CD14-positive monocyte (primary cell): ENCODE data around the gene SLC66A1. TPM values are rescaled to one million over a fixed set of nuclear protein-coding genes. Genes with fewer than 3 reads are reported as not detected.

ENCODE experiments used
- DNase-seq, 3 donors: peaks; one replicate each; pipeline ENCODE4 v3.0.0-alpha.2; 2011 to 2022
- H2AFZ ChIP-seq: 2 replicates; pipeline ENCODE4 v1.6.0; 2012; ENCODE audit warnings: mild to moderate bottlenecking, low read depth, low read length, inconsistent platforms; ENCODE audit not compliant: insufficient read depth, poor library complexity, severe bottlenecking
- H3K27ac ChIP-seq, 2 donors: 1 replicate in 1 of 2; 2 replicates in 1 of 2; pipeline ENCODE4 v1.5.1; 2012 to 2013; ENCODE audit warnings: low read length in 2 of 2, control low read depth in 1 of 2, inconsistent platforms in 1 of 2, low read depth in 1 of 2, mild to moderate bottlenecking in 1 of 2
- H3K27me3 ChIP-seq, 2 donors: one replicate each; pipeline versions ENCODE4 v1.6.0 to v1.6.1; 2011 to 2013; ENCODE audit warnings: low read length in 2 of 2; ENCODE audit not compliant: control insufficient read depth in 2 of 2, insufficient read depth in 2 of 2
- H3K36me3 ChIP-seq, 2 donors: replicated peaks in 1 of 2; 1 replicate in 1 of 2; 2 replicates in 1 of 2; pipeline versions ENCODE4 v1.5.1 to v1.6.1; 2012 to 2013; ENCODE audit warnings: low read length in 2 of 2, control low read depth in 1 of 2, inconsistent platforms in 1 of 2, mild to moderate bottlenecking in 1 of 2; ENCODE audit not compliant: insufficient read depth in 2 of 2, control insufficient read depth in 1 of 2
- H3K4me1 ChIP-seq, 2 donors: 1 replicate in 1 of 2; 2 replicates in 1 of 2; pipeline versions ENCODE4 v1.5.1 to v1.6.1; 2012 to 2013; ENCODE audit warnings: low read length in 2 of 2, control low read depth in 1 of 2, inconsistent platforms in 1 of 2, mild to moderate bottlenecking in 1 of 2, moderate library complexity in 1 of 2; ENCODE audit not compliant: insufficient read depth in 2 of 2, control insufficient read depth in 1 of 2
- H3K4me2 ChIP-seq: replicated peaks from 2 replicates; pipeline ENCODE3; 2012; ENCODE audit warnings: low read length, moderate library complexity, mild to moderate bottlenecking; ENCODE audit not compliant: poor library complexity, severe bottlenecking; ENCODE audit errors: extremely low read depth
- H3K4me3 ChIP-seq, 3 experiments: fragments of 200-600 bp in 1 of 3; sonication (generic) in 1 of 3; replicated peaks in 1 of 3; 1 replicate in 2 of 3; 2 replicates in 1 of 3; pipeline ENCODE4 v1.5.1; 2011 to 2013; ENCODE audit warnings: low read length in 3 of 3, mild to moderate bottlenecking in 3 of 3, control low read depth in 2 of 3, low read depth in 2 of 3, inconsistent platforms in 1 of 3, moderate library complexity in 1 of 3
- H3K79me2 ChIP-seq: 2 replicates; pipeline ENCODE4 v1.6.0; 2012; ENCODE audit warnings: mild to moderate bottlenecking, control low read depth, inconsistent platforms, low read length, moderate library complexity; ENCODE audit not compliant: insufficient read depth
- H3K9ac ChIP-seq: 2 replicates; pipeline ENCODE4 v1.6.0; 2017; ENCODE audit warnings: low read length, mild to moderate bottlenecking; ENCODE audit not compliant: insufficient read depth, poor library complexity, severe bottlenecking
- H3K9me3 ChIP-seq, 2 donors: replicated peaks in 1 of 2; 1 replicate in 1 of 2; 2 replicates in 1 of 2; pipeline versions ENCODE4 v1.5.1 to v1.6.1; 2012 to 2013; ENCODE audit warnings: low read length in 2 of 2, control low read depth in 1 of 2; ENCODE audit not compliant: control insufficient read depth in 1 of 2, insufficient read depth in 1 of 2
- H4K20me1 ChIP-seq: 2 replicates; pipeline ENCODE4 v1.6.0; 2012; ENCODE audit warnings: mild to moderate bottlenecking, low read length, control low read depth, moderate library complexity; ENCODE audit not compliant: insufficient read depth
- H3K27ac Mint-ChIP-seq, 7 donors: one replicate each; pipeline ENCODE4 v1.8.0; 2020; ENCODE audit warnings: mild to moderate bottlenecking in 7 of 7, mixed read lengths in 7 of 7, moderate library complexity in 6 of 7, inconsistent platforms in 2 of 7
- H3K27me3 Mint-ChIP-seq, 3 donors: one replicate each; pipeline ENCODE4 v1.8.0; 2021 to 2022; ENCODE audit warnings: low read depth in 3 of 3, mild to moderate bottlenecking in 3 of 3, mixed read lengths in 3 of 3, moderate library complexity in 3 of 3, inconsistent platforms in 1 of 3
- H3K36me3 Mint-ChIP-seq, 2 donors: one replicate each; pipeline ENCODE4 v1.8.0; 2020; ENCODE audit warnings: mixed read lengths in 2 of 2, inconsistent platforms in 1 of 2, mild to moderate bottlenecking in 1 of 2
- H3K4me1 Mint-ChIP-seq: one replicate; pipeline ENCODE4 v1.8.0; 2020; ENCODE audit warnings: mild to moderate bottlenecking, mixed read lengths
- H3K4me3 Mint-ChIP-seq, 2 donors: one replicate each; pipeline ENCODE4 v1.8.0; 2020; ENCODE audit warnings: mild to moderate bottlenecking in 2 of 2, mixed read lengths in 2 of 2, moderate library complexity in 1 of 2
- H3K9me3 Mint-ChIP-seq, 7 donors: one replicate each; pipeline ENCODE4 v1.8.0; 2020 to 2022; ENCODE audit warnings: mixed read lengths in 7 of 7, mild to moderate bottlenecking in 6 of 7, moderate library complexity in 6 of 7, inconsistent platforms in 2 of 7
- WGBS: methylation state at CpG from one replicate; pipeline ENCODE4 v1.1.5; 2013; ENCODE audit warnings: missing lambda C conversion rate; ENCODE audit not compliant: insufficient coverage; 5-methylcytosine and 5-hydroxymethylcytosine counted together
- intact Hi-C, 2 donors: fragments of 100-400 bp; cut with micrococcal nuclease; formaldehyde crosslinking; loops; one replicate each; pipeline versions ENCODE4 v1.15.0 to v1.15.1; 2023
- polyA plus RNA-seq, 3 donors: library from polyadenylated mRNA; depleted of rRNA in 1 of 3; unstranded in 2 of 3; stranded (reverse) in 1 of 3; fragments of 300-500 nt in 2 of 3; fragments of >200 nt in 1 of 3; fragmentation: Illumina TruSeq in 2 of 3; gene quantifications; 1 replicate in 2 of 3; 2 replicates in 1 of 3; pipeline ENCODE4 v1.2.3, GENCODE V29; 2012 to 2021
- TF ChIP-seq, protein P1 (sequence below): fragments of 200-600 bp; IDR thresholded peaks from one replicate; pipeline ENCODE4 v1.8.0; 2022; ENCODE audit warnings: antibody characterized with exemption, mild to moderate bottlenecking

SLC66A1 gene
- polyA plus RNA-seq, 3 donors: 9.1 to 21.1 (median 9.7) TPM

DNA sequence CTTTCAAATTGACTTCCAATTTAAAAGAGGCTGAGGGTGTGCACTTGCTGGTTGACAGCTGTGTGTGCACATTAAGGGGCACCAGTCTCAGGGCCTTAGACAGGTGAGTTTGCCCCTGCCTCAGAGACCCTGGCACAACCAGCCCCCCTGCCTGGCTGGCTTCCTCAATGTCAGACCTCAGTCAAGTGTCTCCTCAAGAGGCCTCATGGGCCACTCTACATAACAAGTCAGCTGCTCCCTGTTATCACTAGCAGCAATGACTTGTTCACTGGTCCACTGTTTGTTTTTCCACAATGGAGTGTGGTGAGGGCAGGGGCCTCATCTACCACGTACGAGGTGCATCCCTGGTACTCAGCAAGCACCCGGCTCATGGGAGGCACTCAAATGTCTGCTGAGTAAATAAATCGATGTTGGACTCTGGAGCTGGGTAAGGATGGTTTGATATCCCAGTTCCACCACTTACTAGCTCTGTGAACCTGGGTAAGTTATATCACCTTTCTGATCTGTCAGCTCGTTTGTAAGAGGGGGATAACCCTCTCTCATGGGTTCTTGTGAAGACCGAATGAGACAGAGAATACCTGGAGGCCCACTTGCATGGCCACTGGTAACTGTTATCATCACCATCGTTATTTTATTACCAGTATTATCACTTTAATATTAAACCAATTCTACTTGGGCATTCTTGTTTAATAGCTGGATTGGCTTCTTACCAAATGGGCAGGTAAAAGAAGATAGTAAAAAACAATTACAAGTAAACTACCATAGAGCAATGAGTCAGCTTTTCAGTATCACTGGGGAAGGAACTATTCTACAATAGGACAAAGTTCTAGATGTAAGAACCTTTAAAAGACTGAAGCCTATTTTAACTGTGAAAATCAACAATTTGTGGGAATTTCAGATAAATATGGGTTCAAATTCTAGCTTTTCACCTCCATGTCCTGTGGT is 64.6 kb downstream of the SLC66A1 start:
- no peak for DNase-seq
- Mint-ChIP-seq H3K4me1 (peaks cover 7% of the 10 kb centered on the region), H3K36me3 (peaks cover 78 to 90% of the 10 kb centered on the region in 2 donors), H3K27ac (peak overlapping the region in 1 of 7 donors; percentile 63), H3K9me3 (peaks cover 0 to 5% (median 0%) of the 10 kb centered on the region in 7 donors), H3K4me3 (no peak overlapping the region), H3K27me3 (no peaks in the 10 kb centered on the region)
- Histone ChIP-seq H3K9ac (no peak overlapping the region), H3K27me3 (no peaks in the 10 kb centered on the region), H3K4me1 (peaks cover 0 to 3% of the 10 kb centered on the region in 2 donors), H3K4me2 (no peak overlapping the region), H3K4me3 (no peak overlapping the region), H3K27ac (peak overlapping the region in 1 of 2 donors; percentile 49), H2AFZ (no peak overlapping the region), H3K79me2 (peaks cover 11% of the 10 kb centered on the region), H4K20me1 (peaks cover 98% of the 10 kb centered on the region), H3K36me3 (peaks cover 77 to 100% of the 10 kb centered on the region in 2 donors), H3K9me3 (no peaks in the 10 kb centered on the region)
- intact Hi-C loops: no loop called here
- WGBS: 93% methylated on average over 2 of the region's 7 CpGs
- TF ChIP-seq, protein P1, sequence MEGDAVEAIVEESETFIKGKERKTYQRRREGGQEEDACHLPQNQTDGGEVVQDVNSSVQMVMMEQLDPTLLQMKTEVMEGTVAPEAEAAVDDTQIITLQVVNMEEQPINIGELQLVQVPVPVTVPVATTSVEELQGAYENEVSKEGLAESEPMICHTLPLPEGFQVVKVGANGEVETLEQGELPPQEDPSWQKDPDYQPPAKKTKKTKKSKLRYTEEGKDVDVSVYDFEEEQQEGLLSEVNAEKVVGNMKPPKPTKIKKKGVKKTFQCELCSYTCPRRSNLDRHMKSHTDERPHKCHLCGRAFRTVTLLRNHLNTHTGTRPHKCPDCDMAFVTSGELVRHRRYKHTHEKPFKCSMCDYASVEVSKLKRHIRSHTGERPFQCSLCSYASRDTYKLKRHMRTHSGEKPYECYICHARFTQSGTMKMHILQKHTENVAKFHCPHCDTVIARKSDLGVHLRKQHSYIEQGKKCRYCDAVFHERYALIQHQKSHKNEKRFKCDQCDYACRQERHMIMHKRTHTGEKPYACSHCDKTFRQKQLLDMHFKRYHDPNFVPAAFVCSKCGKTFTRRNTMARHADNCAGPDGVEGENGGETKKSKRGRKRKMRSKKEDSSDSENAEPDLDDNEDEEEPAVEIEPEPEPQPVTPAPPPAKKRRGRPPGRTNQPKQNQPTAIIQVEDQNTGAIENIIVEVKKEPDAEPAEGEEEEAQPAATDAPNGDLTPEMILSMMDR: no peak

DNA sequence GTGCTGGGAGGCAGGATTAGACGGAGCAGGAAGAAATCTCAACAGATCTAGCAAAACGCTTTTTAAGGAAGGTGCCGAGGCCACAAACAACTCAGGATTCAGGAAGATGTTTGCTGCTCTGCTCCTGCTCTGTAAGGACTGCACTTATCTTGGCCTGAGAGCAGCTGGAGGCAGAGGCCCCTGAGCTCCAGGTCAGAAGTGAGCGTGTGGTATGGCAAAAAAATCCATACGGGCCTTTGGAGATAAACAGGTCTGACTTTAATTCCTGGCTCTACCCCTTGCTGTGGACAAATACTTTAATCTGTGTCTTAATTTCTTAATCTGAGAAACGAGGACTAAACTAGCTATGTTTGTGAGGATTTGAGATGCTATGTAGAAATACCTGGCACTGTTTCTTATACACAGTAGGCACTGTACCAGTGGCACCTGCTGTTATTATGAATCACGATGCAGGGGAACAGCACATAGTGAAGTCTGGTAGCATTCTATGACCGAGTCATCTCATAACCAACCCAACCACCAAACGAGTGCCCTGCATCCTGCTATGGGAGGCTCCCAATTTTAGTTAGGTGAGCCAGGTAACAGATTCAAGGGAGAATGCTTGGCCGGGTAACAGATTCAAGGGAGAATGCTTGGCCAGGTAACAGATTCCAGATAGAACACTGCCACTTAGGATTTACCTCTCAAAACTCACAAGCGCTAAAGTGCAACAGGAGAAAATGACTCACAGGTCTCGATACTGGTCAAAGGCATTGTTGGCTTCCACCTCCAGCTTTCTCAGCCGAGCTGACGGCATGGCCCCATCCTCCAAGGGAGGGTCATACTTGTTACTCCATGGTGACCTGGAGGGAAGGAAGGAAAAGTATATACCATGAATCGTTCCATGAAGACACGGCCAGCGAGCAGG is 65.9 kb downstream of the SLC66A1 start:
- 99% methylated on average over 9 of the region's 17 CpGs for WGBS
- no peak overlapping the region for H3K9ac ChIP-seq

More for the DNA sequence above, 65.9 kb downstream of the SLC66A1 start:
- H3K27me3 ChIP-seq: no peaks in the 10 kb centered on the region
- H4K20me1 ChIP-seq: peaks cover 98% of the 10 kb centered on the region
- no peaks in the 10 kb centered on the region for H3K4me1 ChIP-seq
- Mint-ChIP-seq H3K4me1 (no peaks in the 10 kb centered on the region), H3K4me3 (no peak overlapping the region), H3K9me3 (peaks cover 0 to 5% (median 0%) of the 10 kb centered on the region in 7 donors), H3K27ac (peak overlapping the region in 2 of 7 donors; percentile 32 to 50), H3K27me3 (no peaks in the 10 kb centered on the region), H3K36me3 (peaks cover 79 to 92% of the 10 kb centered on the region in 2 donors)
- intact Hi-C loops: no loop called here
- no peak overlapping the region for H3K4me3 ChIP-seq
- peaks cover 11% of the 10 kb centered on the region for H3K79me2 ChIP-seq
- no peaks in the 10 kb centered on the region for H3K9me3 ChIP-seq
- no peak overlapping the region for H3K4me2 ChIP-seq
- peak overlapping the region in 1 of 2 donors; percentile 14 for H3K27ac ChIP-seq
- peaks cover 78 to 100% of the 10 kb centered on the region in 2 donors for H3K36me3 ChIP-seq
- H2AFZ ChIP-seq: no peak overlapping the region
- no peak for DNase-seq
- TF ChIP-seq, protein P1: no peak
